Hematopoietic multipotent progenitor cell (in vitro differentiated cells): Measurements from ENCODE around the gene SMC2. TPM values are rescaled to one million over a fixed set of nuclear protein-coding genes. Genes with fewer than 3 reads are reported as not detected.

Experiments used
- DNase-seq, 3 donors: peaks; one replicate each; pipeline ENCODE4 v3.0.0-alpha.2; 2011 to 2015; ENCODE audit warnings: low read depth in 2 of 3, low spot score in 2 of 3
- total RNA-seq: library from RNA; depleted of rRNA; stranded (reverse); fragments of >200 nt; gene quantifications from one replicate; pipeline ENCODE4 v1.2.3, GENCODE V29; 2012

SMC2 gene
- total RNA-seq, 1 donor = 4.8 TPM

DNA sequence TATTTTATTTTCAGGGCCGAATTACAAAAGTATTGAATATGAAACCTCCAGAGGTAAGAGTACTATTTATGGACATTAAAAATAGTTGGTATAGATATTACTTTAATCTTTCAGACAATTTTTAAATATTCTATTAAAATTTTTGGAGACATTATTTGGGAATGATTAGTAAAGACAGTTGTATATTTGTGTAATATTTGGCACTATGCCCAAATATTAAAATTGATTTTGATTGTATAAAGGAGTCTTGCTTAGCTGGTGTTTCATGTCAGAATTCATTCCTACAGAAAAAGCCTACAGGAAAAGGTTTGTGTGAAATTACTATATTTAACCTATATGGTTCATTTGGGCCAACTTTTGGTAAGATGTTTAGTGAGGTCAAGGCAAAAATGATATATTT is 5.5 kb downstream of the SMC2 start:
- DNase-seq = no peak

- DNase-seq = no peak
These were observed 10.3 kb downstream of the SMC2 start for GRCh38 chr9:104104360-104104759.

- DNase-seq = no peak
These were observed 13.7 kb downstream of the SMC2 start for GRCh38 chr9:104107799-104108198.

DNA sequence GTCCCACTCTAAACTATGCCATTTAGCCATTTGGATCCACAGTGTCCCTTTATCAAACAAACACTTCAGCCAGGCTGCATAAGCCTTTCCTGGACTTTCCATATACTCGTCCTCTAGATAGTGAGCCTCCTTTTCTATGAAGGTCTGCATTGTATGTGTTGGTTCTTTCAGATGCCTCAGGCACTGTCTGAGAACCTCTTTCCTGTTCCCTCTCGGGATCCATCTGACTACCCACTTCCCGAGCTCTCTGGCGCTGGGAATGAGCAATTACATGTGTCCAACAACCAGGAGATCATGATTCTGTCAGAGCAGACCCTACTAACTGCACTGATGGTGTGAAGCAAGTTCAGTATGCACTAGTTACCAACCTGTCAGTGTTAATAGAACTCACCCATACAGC is 14.2 kb downstream of the SMC2 start:
- DNase-seq = no peak

DNA sequence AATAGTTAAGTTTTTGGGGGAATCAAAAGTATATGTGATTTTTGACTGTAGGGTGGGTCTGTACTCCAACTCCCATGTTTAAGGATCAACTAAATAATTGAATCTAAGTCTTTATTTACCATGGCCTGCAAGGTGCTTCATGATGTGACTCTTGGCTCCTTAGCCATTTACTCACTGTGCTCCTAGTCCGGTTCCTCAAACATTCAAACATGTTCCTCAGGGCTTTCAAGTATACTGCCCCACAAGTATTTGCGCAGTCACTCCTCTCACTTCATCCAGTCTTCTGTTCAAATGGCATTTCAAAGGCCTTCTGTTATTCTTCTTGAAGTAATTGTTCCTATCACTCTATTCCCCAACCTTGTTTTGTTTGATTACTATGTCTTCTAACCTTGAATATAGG is 16.4 kb downstream of the SMC2 start:
- DNase-seq = no peak

DNA sequence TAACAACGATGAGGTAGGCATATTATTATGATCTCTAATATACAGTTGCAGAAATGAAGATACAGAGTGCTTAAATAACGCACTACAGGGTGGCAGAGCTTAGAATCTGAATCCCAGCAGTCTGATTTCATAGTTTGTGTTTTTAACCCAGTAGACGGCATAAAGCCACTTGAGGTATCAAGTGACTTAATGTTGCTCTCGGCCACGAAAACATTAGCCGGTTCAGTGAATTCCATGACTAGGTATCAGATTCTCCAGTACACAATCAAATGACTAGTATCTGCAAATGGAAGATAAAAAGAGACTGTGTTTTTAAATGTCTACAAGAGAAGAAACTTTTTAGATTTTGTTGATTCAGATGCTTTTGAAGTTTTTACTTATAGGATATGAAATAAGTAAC is 24.8 kb downstream of the SMC2 start:
- no peak for DNase-seq

DNA sequence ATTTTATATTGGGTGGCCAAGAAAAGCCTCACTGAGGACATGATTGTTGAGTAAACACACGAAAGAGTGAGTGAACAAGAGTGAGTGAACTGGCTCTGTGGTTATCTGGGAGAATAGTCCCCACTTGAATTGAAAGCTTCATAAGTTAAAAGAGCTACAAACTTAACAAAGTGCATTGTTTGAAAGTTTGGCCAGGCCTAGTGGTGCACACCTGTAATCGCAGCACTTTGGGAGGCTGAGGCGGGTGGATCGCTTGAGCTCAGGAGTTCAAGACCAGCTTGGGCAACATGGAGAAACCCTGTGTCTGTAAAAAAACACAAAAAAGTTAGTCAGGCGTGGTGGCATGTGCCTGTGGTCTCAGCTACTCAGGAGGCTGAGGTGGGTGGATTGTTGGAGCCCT is 26.9 kb downstream of the SMC2 start:
- no peak for DNase-seq

- no peak for DNase-seq
These were observed 44.2 kb downstream of the SMC2 start for GRCh38 chr9:104138243-104138868.

DNA sequence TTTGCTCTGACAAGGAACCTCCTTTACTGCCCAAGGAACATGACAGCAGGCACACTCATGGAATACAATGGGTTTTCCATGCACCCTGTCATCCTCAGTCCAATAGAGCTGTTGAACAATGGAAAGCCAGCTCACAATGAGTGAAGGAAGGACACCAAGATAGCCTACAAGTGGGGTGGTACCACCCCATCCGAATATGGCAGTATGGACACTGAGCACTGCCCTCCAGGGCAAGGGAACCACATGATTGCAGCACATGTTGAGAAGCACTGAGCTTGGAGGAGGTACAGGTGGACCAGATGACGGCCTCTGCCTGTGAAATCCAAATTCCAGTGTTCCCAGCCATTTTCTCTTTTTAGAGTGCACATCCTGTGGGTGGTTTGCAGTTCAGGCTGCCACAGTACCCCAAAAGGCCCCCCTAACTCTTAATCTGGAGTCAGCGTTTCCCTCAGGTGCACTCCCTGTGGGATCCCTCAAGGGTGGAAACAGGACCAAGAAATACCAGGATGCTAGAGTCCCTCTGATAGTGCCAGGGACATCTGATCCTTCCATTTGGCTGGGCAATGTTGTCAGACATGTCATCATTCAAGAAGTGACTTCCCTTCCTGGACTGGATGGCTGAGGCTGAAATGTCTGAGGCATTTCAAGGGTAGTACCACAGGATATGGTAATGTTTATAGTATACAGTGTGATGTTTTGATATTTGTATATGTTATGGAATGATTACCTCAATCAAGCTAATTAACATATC is 48.9 kb downstream of the SMC2 start:
- no peak for DNase-seq

- peak in 1 of 3 donors; percentile 23 for DNase-seq
These were observed 49.4 kb downstream of the SMC2 start for GRCh38 chr9:104143550-104143910.

DNA sequence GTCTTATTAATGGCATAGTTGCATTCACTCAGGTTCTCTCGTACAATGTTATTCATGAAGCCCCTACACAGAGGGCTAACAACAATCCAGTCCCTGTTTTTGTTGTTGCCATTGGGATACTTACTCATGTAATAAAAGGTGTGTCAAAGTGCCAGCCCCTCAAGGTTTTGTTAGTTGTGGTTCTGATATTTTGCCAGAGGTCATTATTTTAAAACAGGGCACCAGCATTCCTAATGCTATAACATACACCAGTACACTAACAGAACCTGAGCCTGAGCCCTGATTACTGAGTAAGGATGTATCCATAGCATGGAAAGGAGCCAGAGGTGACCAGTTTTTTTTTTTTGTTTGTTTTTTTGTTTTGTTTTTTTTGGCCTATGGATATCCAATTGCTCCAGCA is 50.2 kb downstream of the SMC2 start:
- no peak for DNase-seq

- no peak for DNase-seq
These were observed 79.0 kb downstream of the SMC2 start for GRCh38 chr9:104173067-104173466.

GRCh38 chr9:104177003-104177611 is 83.0 kb downstream of the SMC2 start:
- DNase-seq = peak in 1 of 3 donors; percentile 2

GRCh38 chr9:104177676-104178075 is 83.6 kb downstream of the SMC2 start:
- no peak for DNase-seq
